ENCODE measurements around the gene SDK2.
"Not testable (repeated sequence)": the region's sequence is repeated elsewhere in the genome, so short reads cannot be mapped to it uniquely, and the experiment has no call there.

Gene SDK2

GRCh38 chr17:73324711-73325526 is 319.3 kb downstream of the SDK2 start:
- H3K4me3 Mint-ChIP-seq: no peak overlapping the region
- intact Hi-C loops (cut with micrococcal nuclease): no loop called here
- no peaks in the 10 kb centered on the region for H3K36me3 Mint-ChIP-seq (ENCODE audit: low read depth)
- no peaks in the 10 kb centered on the region for H3K9me3 Mint-ChIP-seq
- H3K27ac Mint-ChIP-seq: no peak overlapping the region
- peaks cover 15% of the 10 kb centered on the region for H3K27me3 Mint-ChIP-seq
- peaks cover 5% of the 10 kb centered on the region for H3K4me1 Mint-ChIP-seq (ENCODE audit: low read depth)

GRCh38 chr17:73324160-73324475 is 320.1 kb downstream of the SDK2 start:
- Mint-ChIP-seq H3K9me3 (no peaks in the 10 kb centered on the region), H3K4me1 (ENCODE audit: low read depth) (peaks cover 5% of the 10 kb centered on the region), H3K27ac (no peak overlapping the region), H3K4me3 (no peak overlapping the region), H3K36me3 (ENCODE audit: low read depth) (no peaks in the 10 kb centered on the region), H3K27me3 (peaks cover 15% of the 10 kb centered on the region)
- intact Hi-C loops (cut with micrococcal nuclease): no loop called here

GRCh38 chr17:73323409-73324159 is 320.7 kb downstream of the SDK2 start:
- intact Hi-C loops (cut with micrococcal nuclease): no loop called here
- Mint-ChIP-seq H3K36me3 (ENCODE audit: low read depth) (no peaks in the 10 kb centered on the region), H3K27ac (no peak overlapping the region), H3K27me3 (peaks cover 15% of the 10 kb centered on the region), H3K9me3 (no peaks in the 10 kb centered on the region), H3K4me3 (no peak overlapping the region), H3K4me1 (ENCODE audit: low read depth) (peaks cover 5% of the 10 kb centered on the region)

- Mint-ChIP-seq H3K9me3 (no peaks in the 10 kb centered on the region), H3K36me3 (ENCODE audit: low read depth) (no peaks in the 10 kb centered on the region), H3K4me3 (no peak overlapping the region), H3K4me1 (ENCODE audit: low read depth) (peaks cover 5% of the 10 kb centered on the region), H3K27me3 (peaks cover 14% of the 10 kb centered on the region), H3K27ac (no peak overlapping the region)
- intact Hi-C loops (cut with micrococcal nuclease): no loop called here
Observed at GRCh38 chr17:73320601-73321264, 323.5 kb downstream of the SDK2 start.

GRCh38 chr17:73319766-73320165 is 324.5 kb downstream of the SDK2 start:
- intact Hi-C loops (cut with micrococcal nuclease): loop anchor here (10.0 kb wide), 2 partner anchors 45 to 85 kb away; a partner anchor contains a TSS
- H3K4me3 Mint-ChIP-seq: no peak overlapping the region
- H3K9me3 Mint-ChIP-seq: no peaks in the 10 kb centered on the region
- H3K4me1 Mint-ChIP-seq (ENCODE audit: low read depth): peaks cover 5% of the 10 kb centered on the region
- H3K27me3 Mint-ChIP-seq: peaks cover 8% of the 10 kb centered on the region
- H3K27ac Mint-ChIP-seq: no peak overlapping the region
- no peaks in the 10 kb centered on the region for H3K36me3 Mint-ChIP-seq (ENCODE audit: low read depth)

- Mint-ChIP-seq H3K4me1 (ENCODE audit: low read depth) (peaks cover 5% of the 10 kb centered on the region), H3K4me3 (no peak overlapping the region), H3K9me3 (no peaks in the 10 kb centered on the region), H3K36me3 (ENCODE audit: low read depth) (no peaks in the 10 kb centered on the region), H3K27ac (no peak overlapping the region), H3K27me3 (peaks cover 4% of the 10 kb centered on the region)
- intact Hi-C loops (cut with micrococcal nuclease): loop anchor here (10.0 kb wide), 2 partner anchors 46 to 84 kb away; a partner anchor contains a TSS
Observed at GRCh38 chr17:73318836-73319235, 325.4 kb downstream of the SDK2 start.

GRCh38 chr17:73318427-73318813 is 325.8 kb downstream of the SDK2 start:
- intact Hi-C loops (cut with micrococcal nuclease): loop anchor here (10.0 kb wide), 2 partner anchors 46 to 84 kb away; a partner anchor contains a TSS
- H3K36me3 Mint-ChIP-seq (ENCODE audit: low read depth): no peaks in the 10 kb centered on the region
- H3K27me3 Mint-ChIP-seq: peaks cover 4% of the 10 kb centered on the region
- no peak overlapping the region for H3K4me3 Mint-ChIP-seq
- H3K4me1 Mint-ChIP-seq (ENCODE audit: low read depth): peaks cover 7% of the 10 kb centered on the region
- H3K27ac Mint-ChIP-seq: no peak overlapping the region
- H3K9me3 Mint-ChIP-seq: no peaks in the 10 kb centered on the region

- Mint-ChIP-seq H3K9me3 (no peaks in the 10 kb centered on the region), H3K36me3 (ENCODE audit: low read depth) (no peaks in the 10 kb centered on the region), H3K27me3 (peaks cover 5% of the 10 kb centered on the region), H3K4me1 (ENCODE audit: low read depth) (peaks cover 6% of the 10 kb centered on the region), H3K4me3 (no peak overlapping the region), H3K27ac (peak overlapping the region; percentile 5)
- intact Hi-C loops (cut with micrococcal nuclease): loop anchor here (10.0 kb wide), 2 partner anchors 47 to 83 kb away; a partner anchor contains a TSS
Observed at GRCh38 chr17:73317513-73318426, 326.5 kb downstream of the SDK2 start.

- no peak overlapping the region for H3K4me3 Mint-ChIP-seq
- intact Hi-C loops (cut with micrococcal nuclease): loop anchor here (10.0 kb wide), 2 partner anchors 48 to 82 kb away; a partner anchor contains a TSS
- H3K4me1 Mint-ChIP-seq (ENCODE audit: low read depth): peaks cover 6% of the 10 kb centered on the region
- H3K36me3 Mint-ChIP-seq (ENCODE audit: low read depth): no peaks in the 10 kb centered on the region
- H3K9me3 Mint-ChIP-seq: no peaks in the 10 kb centered on the region
- H3K27ac Mint-ChIP-seq: peak overlapping the region; percentile 5
- peaks cover 3% of the 10 kb centered on the region for H3K27me3 Mint-ChIP-seq
Observed at GRCh38 chr17:73316919-73317505, 327.2 kb downstream of the SDK2 start.

- H3K27me3 Mint-ChIP-seq: peaks cover 3% of the 10 kb centered on the region
- H3K27ac Mint-ChIP-seq: no peak overlapping the region
- no peaks in the 10 kb centered on the region for H3K9me3 Mint-ChIP-seq
- H3K4me3 Mint-ChIP-seq: no peak overlapping the region
- intact Hi-C loops (cut with micrococcal nuclease): loop anchor here (10.0 kb wide), 2 partner anchors 49 to 81 kb away; a partner anchor contains a TSS
- H3K36me3 Mint-ChIP-seq (ENCODE audit: low read depth): peaks cover 12% of the 10 kb centered on the region
- H3K4me1 Mint-ChIP-seq (ENCODE audit: low read depth): peaks cover 7% of the 10 kb centered on the region
Observed at GRCh38 chr17:73315471-73315870, 328.8 kb downstream of the SDK2 start.

- Mint-ChIP-seq H3K27me3 (peaks cover 3% of the 10 kb centered on the region), H3K36me3 (ENCODE audit: low read depth) (peaks cover 18% of the 10 kb centered on the region), H3K4me1 (ENCODE audit: low read depth) (peaks cover 21% of the 10 kb centered on the region), H3K4me3 (no peak overlapping the region), H3K27ac (no peak overlapping the region), H3K9me3 (no peaks in the 10 kb centered on the region)
- intact Hi-C loops (cut with micrococcal nuclease): loop anchor here (2.0 to 10.0 kb wide), 4 partner anchors 23 to 121 kb away; partner anchors contain the start of gene COG1
Observed at GRCh38 chr17:73313526-73314127, 330.6 kb downstream of the SDK2 start.

- intact Hi-C loops (cut with micrococcal nuclease): loop anchor here (2.0 to 10.0 kb wide), 4 partner anchors 22 to 120 kb away; partner anchors contain the start of gene COG1
- not testable (repeated sequence) for H3K27me3 Mint-ChIP-seq
- peak overlapping the region; percentile 86 for H3K27ac Mint-ChIP-seq
Observed at GRCh38 chr17:73312887-73313286, 331.4 kb downstream of the SDK2 start.

More at GRCh38 chr17:73312887-73313286, 331.4 kb downstream of the SDK2 start:
- H3K9me3 Mint-ChIP-seq: not testable (repeated sequence)
- Mint-ChIP-seq H3K4me1 (ENCODE audit: low read depth) (peaks cover 28% of the 10 kb centered on the region), H3K36me3 (ENCODE audit: low read depth) (peaks cover 18% of the 10 kb centered on the region), H3K4me3 (peak overlapping the region; percentile 96)

All from dendritic cell treated with granulocyte-macrophage colony-stimulating factor and Interleukin-4, amounts not matched to agents 40 ng/mL and 50 ng/mL, for 4 days (primary cell).